Measurements from ENCODE around the gene RIPK4. TPM values are rescaled to one million over a fixed set of nuclear protein-coding genes. Genes with fewer than 3 reads are reported as not detected.
A peak's percentile ranks its signal among the peaks of the same experiment; 100 is the strongest.

Gene RIPK4
- total and polyA plus RNA-seq, 2 of the 13 experiments (the other 11 are each of a cell fraction or from before 2014, with no cell fraction given) = 3.1 to 4.9 TPM

DNA sequence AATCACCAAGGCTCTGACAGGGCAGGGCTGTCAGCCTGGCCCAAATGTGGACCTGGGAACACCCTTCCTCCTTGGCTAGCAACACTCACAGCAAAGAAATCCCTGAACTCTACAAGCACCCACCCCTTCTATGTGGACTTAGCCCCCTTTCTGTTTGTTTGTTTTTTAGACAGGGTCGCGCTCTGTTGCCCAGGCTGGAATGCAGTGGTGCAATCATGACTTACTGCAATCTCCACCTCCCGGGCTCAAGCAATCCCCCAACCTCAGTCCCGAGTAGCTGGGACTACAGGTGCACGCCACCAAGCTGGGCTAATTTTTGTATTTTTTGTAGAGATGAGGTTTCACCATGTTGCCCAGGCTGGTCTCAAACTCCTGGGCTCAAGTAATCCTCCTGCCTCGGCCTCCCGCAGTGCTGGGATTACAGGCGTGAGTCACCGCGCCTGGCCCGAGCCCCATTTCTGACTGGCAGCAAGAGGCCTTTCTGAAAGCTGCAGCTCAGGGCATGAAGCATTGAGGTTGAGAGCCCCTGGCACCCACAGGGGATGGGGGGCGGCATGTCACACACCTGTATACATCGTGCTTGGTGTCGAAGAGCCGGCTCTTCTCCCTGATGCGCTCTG is 16.2 kb downstream of the RIPK4 start (continued):
- TF ChIP-seq, protein P1, sequence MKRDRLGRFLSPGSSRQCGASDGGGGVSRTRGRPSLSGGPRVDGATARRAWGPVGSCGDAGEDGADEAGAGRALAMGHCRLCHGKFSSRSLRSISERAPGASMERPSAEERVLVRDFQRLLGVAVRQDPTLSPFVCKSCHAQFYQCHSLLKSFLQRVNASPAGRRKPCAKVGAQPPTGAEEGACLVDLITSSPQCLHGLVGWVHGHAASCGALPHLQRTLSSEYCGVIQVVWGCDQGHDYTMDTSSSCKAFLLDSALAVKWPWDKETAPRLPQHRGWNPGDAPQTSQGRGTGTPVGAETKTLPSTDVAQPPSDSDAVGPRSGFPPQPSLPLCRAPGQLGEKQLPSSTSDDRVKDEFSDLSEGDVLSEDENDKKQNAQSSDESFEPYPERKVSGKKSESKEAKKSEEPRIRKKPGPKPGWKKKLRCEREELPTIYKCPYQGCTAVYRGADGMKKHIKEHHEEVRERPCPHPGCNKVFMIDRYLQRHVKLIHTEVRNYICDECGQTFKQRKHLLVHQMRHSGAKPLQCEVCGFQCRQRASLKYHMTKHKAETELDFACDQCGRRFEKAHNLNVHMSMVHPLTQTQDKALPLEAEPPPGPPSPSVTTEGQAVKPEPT (CRISPR knock-in tag; IDR thresholded peaks at IDR 0.05; ENCODE audit: low read depth) = no peak
- no peak for TF ChIP-seq ZNF232 (CRISPR knock-in tag; IDR thresholded peaks at IDR 0.05; ENCODE audit: borderline replicate concordance)
- peak; percentile 69 for TF ChIP-seq HMG20A (CRISPR knock-in tag; IDR thresholded peaks at IDR 0.05; ENCODE audit: borderline replicate concordance)
- 0 out of 2 replicates have a peak, but pooled peaks have one; percentile 31 for TF ChIP-seq MAZ (IDR thresholded peaks at IDR 0.05; ENCODE audit: borderline replicate concordance, low read depth, low read length)
- peak; percentile 65 for TF ChIP-seq MAZ (CRISPR knock-in tag; IDR thresholded peaks at IDR 0.05; ENCODE audit: low read depth)
- no peak for TF ChIP-seq TBP (CRISPR knock-in tag; IDR thresholded peaks at IDR 0.05)
- TF ChIP-seq ZZZ3 (CRISPR knock-in tag; IDR thresholded peaks at IDR 0.05; ENCODE audit: borderline replicate concordance) = no peak
- no peak for TF ChIP-seq KLF9 (CRISPR knock-in tag; IDR thresholded peaks at IDR 0.05; ENCODE audit: low read depth)
- TF ChIP-seq ZFP36 (IDR thresholded peaks at IDR 0.05; ENCODE audit: borderline replicate concordance, low read depth, low read length, partially characterized antibody) = no peak
- TF ChIP-seq TP53 (CRISPR knock-in tag; conservative IDR thresholded peaks at IDR 0.05) = no peak
- TF ChIP-seq PHF8 (CRISPR knock-in tag; IDR thresholded peaks at IDR 0.05) = no peak
- TF ChIP-seq PLRG1 (conservative IDR thresholded peaks at IDR 0.05) = no peak
- no peak for TF ChIP-seq LCORL (IDR thresholded peaks at IDR 0.05)
- peak; percentile 98 for TF ChIP-seq LCORL (CRISPR knock-in tag; IDR thresholded peaks at IDR 0.05)
- no peak for TF ChIP-seq ZNF883 (CRISPR knock-in tag; IDR thresholded peaks at IDR 0.05; ENCODE audit: not compliant biosample characterization)
- no peak for TF ChIP-seq JUNB (CRISPR knock-in tag; IDR thresholded peaks at IDR 0.05; ENCODE audit: borderline replicate concordance)
- no peak for TF ChIP-seq ZNF619 (CRISPR knock-in tag; IDR thresholded peaks at IDR 0.05)
- TF ChIP-seq RXRA (CRISPR knock-in tag; IDR thresholded peaks at IDR 0.05) = peak; percentile 72
- TF ChIP-seq BCL6 (CRISPR knock-in tag; IDR thresholded peaks at IDR 0.05) = peak; percentile 94
- no peak for TF ChIP-seq ZSCAN22 (CRISPR knock-in tag; IDR thresholded peaks at IDR 0.05)
- no peak for TF ChIP-seq SMYD3 (CRISPR knock-in tag; IDR thresholded peaks at IDR 0.05)
- no peak for TF ChIP-seq GPN1 (CRISPR knock-in tag; IDR thresholded peaks at IDR 0.05; ENCODE audit: borderline replicate concordance)
- TF ChIP-seq, protein P2, sequence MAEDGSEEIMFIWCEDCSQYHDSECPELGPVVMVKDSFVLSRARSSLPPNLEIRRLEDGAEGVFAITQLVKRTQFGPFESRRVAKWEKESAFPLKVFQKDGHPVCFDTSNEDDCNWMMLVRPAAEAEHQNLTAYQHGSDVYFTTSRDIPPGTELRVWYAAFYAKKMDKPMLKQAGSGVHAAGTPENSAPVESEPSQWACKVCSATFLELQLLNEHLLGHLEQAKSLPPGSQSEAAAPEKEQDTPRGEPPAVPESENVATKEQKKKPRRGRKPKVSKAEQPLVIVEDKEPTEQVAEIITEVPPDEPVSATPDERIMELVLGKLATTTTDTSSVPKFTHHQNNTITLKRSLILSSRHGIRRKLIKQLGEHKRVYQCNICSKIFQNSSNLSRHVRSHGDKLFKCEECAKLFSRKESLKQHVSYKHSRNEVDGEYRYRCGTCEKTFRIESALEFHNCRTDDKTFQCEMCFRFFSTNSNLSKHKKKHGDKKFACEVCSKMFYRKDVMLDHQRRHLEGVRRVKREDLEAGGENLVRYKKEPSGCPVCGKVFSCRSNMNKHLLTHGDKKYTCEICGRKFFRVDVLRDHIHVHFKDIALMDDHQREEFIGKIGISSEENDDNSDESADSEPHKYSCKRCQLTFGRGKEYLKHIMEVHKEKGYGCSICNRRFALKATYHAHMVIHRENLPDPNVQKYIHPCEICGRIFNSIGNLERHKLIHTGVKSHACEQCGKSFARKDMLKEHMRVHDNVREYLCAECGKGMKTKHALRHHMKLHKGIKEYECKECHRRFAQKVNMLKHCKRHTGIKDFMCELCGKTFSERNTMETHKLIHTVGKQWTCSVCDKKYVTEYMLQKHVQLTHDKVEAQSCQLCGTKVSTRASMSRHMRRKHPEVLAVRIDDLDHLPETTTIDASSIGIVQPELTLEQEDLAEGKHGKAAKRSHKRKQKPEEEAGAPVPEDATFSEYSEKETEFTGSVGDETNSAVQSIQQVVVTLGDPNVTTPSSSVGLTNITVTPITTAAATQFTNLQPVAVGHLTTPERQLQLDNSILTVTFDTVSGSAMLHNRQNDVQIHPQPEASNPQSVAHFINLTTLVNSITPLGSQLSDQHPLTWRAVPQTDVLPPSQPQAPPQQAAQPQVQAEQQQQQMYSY (CRISPR knock-in tag; IDR thresholded peaks at IDR 0.05) = no peak
- no peak for TF ChIP-seq JDP2 (CRISPR knock-in tag; IDR thresholded peaks at IDR 0.05; ENCODE audit: borderline replicate concordance)
- TF ChIP-seq, protein P3, sequence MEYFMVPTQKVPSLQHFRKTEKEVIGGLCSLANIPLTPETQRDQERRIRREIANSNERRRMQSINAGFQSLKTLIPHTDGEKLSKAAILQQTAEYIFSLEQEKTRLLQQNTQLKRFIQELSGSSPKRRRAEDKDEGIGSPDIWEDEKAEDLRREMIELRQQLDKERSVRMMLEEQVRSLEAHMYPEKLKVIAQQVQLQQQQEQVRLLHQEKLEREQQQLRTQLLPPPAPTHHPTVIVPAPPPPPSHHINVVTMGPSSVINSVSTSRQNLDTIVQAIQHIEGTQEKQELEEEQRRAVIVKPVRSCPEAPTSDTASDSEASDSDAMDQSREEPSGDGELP (IDR thresholded peaks at IDR 0.05; ENCODE audit: borderline replicate concordance, low read depth) = peak; percentile 23; the same call in 1 of the 2 replicates
- TF ChIP-seq DMAP1 (CRISPR knock-in tag; IDR thresholded peaks at IDR 0.05) = no peak
- no peak for TF ChIP-seq ZNF317 (CRISPR knock-in tag; IDR thresholded peaks at IDR 0.05)
- TF ChIP-seq ZNF274 (CRISPR knock-in tag; IDR thresholded peaks at IDR 0.05) = no peak
